Left renal pelvis (tissue), 4 donors: ENCODE results near the gene KIAA1958. TPM values are rescaled to one million over a fixed set of nuclear protein-coding genes. Genes with fewer than 3 reads are reported as not detected.
"Not testable (repeated sequence)": the region's sequence is repeated elsewhere in the genome, so short reads cannot be mapped to it uniquely, and the experiment has no call there.

Experiments
- DNase-seq, 4 donors: peaks; one replicate each; pipeline ENCODE4 v3.0.0-alpha.2; 2013; ENCODE audit warnings: low read depth in 4 of 4, low spot score in 3 of 4
- polyA plus RNA-seq, 4 donors: library from polyadenylated mRNA; unstranded; fragments of 120-200 nt; gene quantifications; one replicate each; pipeline ENCODE4 v1.2.1, GENCODE V29; 2013; ENCODE audit not compliant: insufficient read length in 4 of 4

The KIAA1958 gene
- polyA plus RNA-seq, 4 donors = 5.7 to 15.9 (median 13.7) TPM

- DNase-seq = no peak
Observed at GRCh38 chr9:112642126-112642525, 155.5 kb downstream of the KIAA1958 start.

GRCh38 chr9:112647596-112647995, 161.0 kb downstream of the KIAA1958 start:
- no peak for DNase-seq

DNA sequence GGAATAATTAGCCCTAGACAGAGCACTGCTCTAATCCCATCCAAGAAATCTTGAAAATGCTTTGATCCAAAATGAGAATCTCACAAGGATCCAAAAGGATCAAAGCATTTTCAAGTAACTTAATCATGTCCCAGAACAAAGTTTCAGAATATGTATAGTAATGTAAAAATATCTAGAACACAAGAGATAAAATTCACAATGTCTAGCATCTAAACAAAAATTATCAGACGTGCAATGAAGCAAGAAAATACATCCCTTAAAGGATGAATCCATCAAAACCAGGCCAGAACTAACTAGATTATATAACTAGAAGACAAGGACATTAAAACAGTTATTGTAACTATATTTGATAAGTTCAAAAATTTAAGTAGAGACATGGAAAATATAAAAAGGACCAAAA, 162.0 kb downstream of the KIAA1958 start:
- DNase-seq = no peak

DNA sequence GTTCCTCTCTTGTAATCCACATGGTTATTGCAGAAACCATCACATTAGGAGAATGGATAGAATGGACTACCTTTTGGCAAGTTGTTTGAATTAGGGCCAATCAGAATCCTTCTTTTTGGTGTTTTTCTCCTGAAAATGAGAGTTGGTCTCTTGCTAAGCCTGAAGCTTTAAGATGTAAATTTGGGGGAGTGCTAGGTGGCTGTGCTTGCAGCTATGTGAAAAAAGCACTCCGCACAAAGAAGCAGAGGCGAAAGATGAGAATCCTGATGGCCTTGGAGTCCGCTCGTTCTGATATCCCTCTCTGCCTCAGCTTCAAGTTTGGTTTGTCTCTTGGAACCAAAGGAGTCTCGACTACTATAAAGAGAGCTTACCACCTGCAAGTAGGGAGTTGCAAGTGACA, 167.7 kb downstream of the KIAA1958 start:
- no peak for DNase-seq

GRCh38 chr9:112655668-112656067, 169.0 kb downstream of the KIAA1958 start:
- no peak for DNase-seq

- no peak for DNase-seq
Observed at GRCh38 chr9:112659906-112660305, 173.3 kb downstream of the KIAA1958 start.

DNA sequence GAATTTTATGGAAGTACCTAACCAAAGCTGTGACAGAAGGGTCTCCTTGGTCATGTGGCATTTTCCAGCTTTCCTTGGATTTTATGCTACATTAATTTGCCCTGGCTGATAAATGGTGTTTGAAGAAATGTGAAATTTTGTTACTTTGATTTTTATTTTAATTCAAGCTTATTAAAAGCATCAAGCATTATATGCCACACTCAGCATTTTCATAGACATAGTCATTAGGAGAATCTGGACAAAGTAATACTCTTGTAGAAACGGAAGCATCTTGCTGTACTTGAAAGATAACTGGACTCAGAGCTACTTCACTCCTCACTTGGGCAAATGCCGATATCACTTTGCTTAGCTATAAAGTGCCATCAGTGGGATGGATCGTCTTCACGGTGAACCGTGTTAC, 177.1 kb downstream of the KIAA1958 start:
- no peak for DNase-seq

DNA sequence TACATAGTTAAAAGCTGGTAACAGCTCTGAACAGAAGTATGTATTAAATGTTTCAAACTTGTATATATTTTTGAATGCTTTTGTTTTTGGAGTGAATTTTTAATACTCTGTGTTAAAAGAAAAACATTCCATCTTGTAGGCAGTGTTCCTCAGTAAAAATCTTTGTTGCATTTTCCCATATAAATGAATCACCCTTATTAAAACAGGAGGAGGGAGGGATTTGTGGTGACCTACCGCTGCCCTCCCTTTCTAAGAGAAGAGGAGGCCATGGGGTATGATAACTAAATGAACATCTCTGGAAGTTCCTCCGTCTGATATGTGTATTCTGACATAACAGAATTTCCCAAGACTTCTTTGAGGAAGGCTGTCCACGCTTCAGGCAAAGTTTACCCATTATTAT, 177.9 kb downstream of the KIAA1958 start:
- no peak for DNase-seq

DNA sequence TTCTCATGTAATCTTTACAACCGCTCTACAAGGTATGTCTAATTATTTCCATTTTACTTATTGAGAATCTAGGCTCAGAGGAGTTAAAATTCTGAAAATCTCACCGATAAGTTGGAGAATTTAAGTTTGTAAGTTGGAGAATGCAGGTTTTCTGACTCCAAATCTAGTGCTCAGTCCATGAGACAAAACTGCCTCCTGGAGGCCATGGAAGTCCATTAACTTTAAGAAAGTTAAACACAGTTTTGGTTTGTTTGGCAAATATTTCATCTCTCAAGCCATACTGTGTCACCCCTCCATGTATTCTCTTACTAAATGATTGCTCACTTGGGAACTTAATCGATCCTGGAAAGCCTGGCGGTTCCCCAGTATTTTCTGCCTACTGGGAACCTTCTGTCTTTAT, 178.7 kb downstream of the KIAA1958 start:
- no peak for DNase-seq

- no peak for DNase-seq
Observed at GRCh38 chr9:112669326-112669725, 182.7 kb downstream of the KIAA1958 start.

GRCh38 chr9:112670991-112671625, 184.5 kb downstream of the KIAA1958 start:
- DNase-seq = no peak

GRCh38 chr9:112673221-112673620, 186.6 kb downstream of the KIAA1958 start:
- DNase-seq = not testable (repeated sequence)

GRCh38 chr9:112677040-112677439, 190.4 kb downstream of the KIAA1958 start:
- no peak for DNase-seq

- no peak for DNase-seq
Observed at GRCh38 chr9:112680731-112681402, 194.2 kb downstream of the KIAA1958 start.

GRCh38 chr9:112689161-112689740, 202.6 kb downstream of the KIAA1958 start:
- DNase-seq = no peak

- no peak for DNase-seq
Observed at GRCh38 chr9:112694706-112695555, 208.3 kb downstream of the KIAA1958 start.

GRCh38 chr9:112696461-112696860, 209.8 kb downstream of the KIAA1958 start:
- no peak for DNase-seq

- no peak for DNase-seq
Observed at GRCh38 chr9:112699230-112699629, 212.6 kb downstream of the KIAA1958 start.

DNA sequence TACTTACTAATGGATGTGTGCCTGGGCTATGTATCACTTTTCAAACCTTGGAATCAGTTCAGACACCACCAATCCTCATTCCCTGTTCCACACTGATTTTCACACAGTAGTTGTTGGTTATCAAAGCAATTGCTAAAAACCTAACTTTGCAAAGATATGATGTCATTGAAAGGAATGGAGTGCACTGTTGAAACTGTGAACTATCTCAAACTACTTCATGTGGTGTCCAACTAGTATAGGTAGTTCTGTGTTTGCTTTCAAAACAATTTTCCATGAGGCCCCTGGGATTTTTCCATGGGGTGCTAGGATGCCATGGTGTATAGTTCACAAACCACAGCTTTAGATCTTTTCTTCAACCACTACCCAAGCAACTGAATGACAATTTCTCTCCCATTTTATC, 213.5 kb downstream of the KIAA1958 start:
- DNase-seq = no peak

DNA sequence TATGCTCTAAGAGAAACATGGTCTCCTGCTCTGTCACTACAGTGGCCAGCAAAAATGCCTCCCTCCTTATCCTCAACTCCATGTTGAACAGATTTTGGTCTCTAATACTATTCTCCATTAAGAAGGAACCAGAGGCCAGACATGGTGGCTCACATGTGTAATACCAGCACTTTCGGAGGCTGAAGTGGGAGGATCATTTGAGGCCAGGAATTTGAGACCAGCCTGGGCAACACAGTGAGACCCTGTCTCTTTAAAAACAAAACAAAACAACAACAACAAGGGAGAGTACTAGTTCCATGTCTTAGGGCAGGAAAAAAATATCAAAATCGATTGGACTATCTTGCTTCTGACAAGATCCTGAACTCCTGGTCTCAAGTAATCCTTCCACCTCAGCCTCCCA, 216.7 kb downstream of the KIAA1958 start:
- DNase-seq = no peak

GRCh38 chr9:112705768-112706427, 219.3 kb downstream of the KIAA1958 start:
- no peak for DNase-seq
